SK-N-SH (cell line): ENCODE results near the gene ANKS6. TPM values are rescaled to one million over a fixed set of nuclear protein-coding genes. Genes with fewer than 3 reads are reported as not detected.

Experiments
- CTCF ChIA-PET: fragments of 300-600, 350-600 bp; formaldehyde crosslinking; extraction: SDS; loops from one replicate; lab custom pipeline; 2021; lab: Yijun Ruan, JAX
- POLR2A ChIA-PET: fragments of 350-600 bp; sonication (Branson Sonifier 250); formaldehyde crosslinking; extraction: SDS; loops from one replicate; lab custom pipeline; 2020; ENCODE audit warnings: antibody characterized with exemption, inconsistent platforms; lab: Yijun Ruan, JAX
- DNase-seq: peaks from one replicate; pipeline ENCODE4 v3.0.0; 2012
- H2AFZ ChIP-seq: fragments of 200-600 bp; sonication (generic); 2 replicates; pipeline ENCODE4 v1.8.1; 2016; ENCODE audit warnings: antibody characterized with exemption, mild to moderate bottlenecking, low read depth
- H3F3A ChIP-seq: fragments of 200-600 bp; sonication (generic); replicated peaks from 2 replicates; pipeline ENCODE3; 2016; ENCODE audit warnings: antibody characterized with exemption, mild to moderate bottlenecking; ENCODE audit not compliant: insufficient read depth
- H3K27ac ChIP-seq, 2 experiments: fragments of 200-500 bp in 1 of 2; fragments of 200-600 bp in 1 of 2; sonication (Bioruptor generic) in 1 of 2; sonication (generic), shearing (Covaris generic) in 1 of 2; 2 replicates each; pipeline versions ENCODE4 v1.5.1 to v1.6.1; 2014 to 2016; ENCODE audit warnings: low read depth in 2 of 2, inconsistent platforms in 1 of 2, low read length in 1 of 2, mild to moderate bottlenecking in 1 of 2, mixed read lengths in 1 of 2
- H3K27me3 ChIP-seq: fragments of 200-600 bp; sonication (generic), shearing (Covaris generic); 2 replicates; pipeline ENCODE4 v1.6.1; 2016; ENCODE audit warnings: mixed run types; ENCODE audit not compliant: insufficient read depth
- H3K36me3 ChIP-seq, 2 experiments: fragments of 200-500 bp in 1 of 2; fragments of 200-600 bp in 1 of 2; sonication (Bioruptor generic) in 1 of 2; sonication (generic) in 1 of 2; replicated peaks in 1 of 2; 2 replicates each; pipeline versions ENCODE3 to v1.5.1; 2014 to 2016; ENCODE audit warnings: low read length in 1 of 2, mild to moderate bottlenecking in 1 of 2; ENCODE audit not compliant: insufficient read depth in 2 of 2, control insufficient read depth in 1 of 2
- H3K4me1 ChIP-seq, 2 experiments: fragments of 200-500 bp in 1 of 2; fragments of 200-600 bp in 1 of 2; sonication (Bioruptor generic) in 1 of 2; sonication (generic), shearing (Covaris generic) in 1 of 2; 2 replicates each; pipeline versions ENCODE4 v1.5.1 to v1.6.1; 2014 to 2016; ENCODE audit warnings: low read depth in 1 of 2, low read length in 1 of 2, mixed run types in 1 of 2; ENCODE audit not compliant: insufficient read depth in 2 of 2, control insufficient read depth in 1 of 2
- H3K4me2 ChIP-seq: fragments of 200-600 bp; sonication (generic), shearing (Covaris generic); 2 replicates; pipeline ENCODE4 v1.6.1; 2017; ENCODE audit warnings: mixed run types
- H3K4me3 ChIP-seq, 2 experiments: fragments of 200-500 bp in 1 of 2; fragments of 200-600 bp in 1 of 2; sonication (Bioruptor generic) in 1 of 2; sonication (generic), shearing (Covaris generic) in 1 of 2; 2 replicates each; pipeline versions ENCODE4 v1.5.1 to v1.8.1; 2014 to 2016; ENCODE audit warnings: low read depth in 2 of 2, inconsistent platforms in 1 of 2, low read length in 1 of 2, mild to moderate bottlenecking in 1 of 2, mixed read lengths in 1 of 2, moderate library complexity in 1 of 2
- H3K79me2 ChIP-seq: fragments of 200-600 bp; sonication (generic); 2 replicates; pipeline ENCODE4 v1.8.1; 2017; ENCODE audit warnings: mild to moderate bottlenecking; ENCODE audit not compliant: insufficient read depth
- H3K9ac ChIP-seq: fragments of 200-600 bp; sonication (generic); 2 replicates; pipeline ENCODE4 v1.6.1; 2017; ENCODE audit warnings: mixed run types
- H3K9me2 ChIP-seq: fragments of 200-600 bp; sonication (generic); 2 replicates; pipeline ENCODE4 v1.6.1; 2017; ENCODE audit warnings: mixed run types
- H3K9me3 ChIP-seq: fragments of 200-600 bp; sonication (generic); 2 replicates; pipeline ENCODE4 v1.6.1; 2017; ENCODE audit warnings: mixed run types, mild to moderate bottlenecking, moderate library complexity
- H4K20me1 ChIP-seq: fragments of 200-600 bp; sonication (generic); 2 replicates; pipeline ENCODE4 v1.6.1; 2017; ENCODE audit warnings: mild to moderate bottlenecking, mixed run types; ENCODE audit not compliant: insufficient read depth
- CHD2 ChIP-seq: fragments of 150-350 bp; IDR thresholded peaks from 2 replicates; pipeline ENCODE4 v1.6.1; 2018; ENCODE audit warnings: low read length; ENCODE audit not compliant: partially characterized antibody
- EP300 ChIP-seq, 2 experiments: IDR thresholded peaks; 2 replicates each; pipeline versions ENCODE4 v1.4.0 to v1.6.1; 2012; ENCODE audit warnings: borderline replicate concordance in 1 of 2, low read depth in 1 of 2, low read length in 1 of 2
- GATA2 ChIP-seq: sonication (generic); formaldehyde crosslinking; IDR thresholded peaks from 2 replicates; pipeline ENCODE4 v1.5.0; 2020; ENCODE audit warnings: mild to moderate bottlenecking, missing genetic modification reagents
- PBX3 ChIP-seq: IDR thresholded peaks from 2 replicates; pipeline ENCODE4; 2012
- REST ChIP-seq: IDR thresholded peaks from 2 replicates; pipeline ENCODE4 v1.6.1; 2012; ENCODE audit warnings: mild to moderate bottlenecking, low read depth, low read length, moderate library complexity
- SMC3 ChIP-seq: IDR thresholded peaks from 2 replicates; pipeline ENCODE4 v1.6.1; 2012; ENCODE audit warnings: low read depth, low read length, improper control_type of control experiment
- USF1 ChIP-seq: IDR thresholded peaks from 2 replicates; pipeline ENCODE4 v1.4.0; 2012; ENCODE audit warnings: low read depth, borderline replicate concordance
- WGBS: methylation state at CpG from one replicate; pipeline ENCODE4 v1.1.6; 2017; ENCODE audit warnings: low lambda C conversion rate; 5-methylcytosine and 5-hydroxymethylcytosine counted together
- polyA plus RNA-seq, 3 experiments: library from polyadenylated mRNA; depleted of rRNA; stranded (reverse); fragments of >200 nt; gene quantifications; 2 replicates each; pipeline ENCODE4 v1.2.3, GENCODE V29; 2012
- TF ChIP-seq, protein P1 (sequence below): fragments of 150-350 bp; IDR thresholded peaks from 2 replicates; pipeline ENCODE4 v1.6.1; 2016; ENCODE audit warnings: mild to moderate bottlenecking, low read depth, low read length
- TF ChIP-seq, protein P2 (sequence below): fragments of 150-350 bp; IDR thresholded peaks from 2 replicates; pipeline ENCODE4 v1.6.1; 2017; ENCODE audit warnings: antibody characterized with exemption, low read length, low read depth, borderline replicate concordance

ANKS6 gene
- polyA plus RNA-seq, 1 of the 3 experiments (the other 2 are of a cell fraction) = 29.3 TPM

DNA sequence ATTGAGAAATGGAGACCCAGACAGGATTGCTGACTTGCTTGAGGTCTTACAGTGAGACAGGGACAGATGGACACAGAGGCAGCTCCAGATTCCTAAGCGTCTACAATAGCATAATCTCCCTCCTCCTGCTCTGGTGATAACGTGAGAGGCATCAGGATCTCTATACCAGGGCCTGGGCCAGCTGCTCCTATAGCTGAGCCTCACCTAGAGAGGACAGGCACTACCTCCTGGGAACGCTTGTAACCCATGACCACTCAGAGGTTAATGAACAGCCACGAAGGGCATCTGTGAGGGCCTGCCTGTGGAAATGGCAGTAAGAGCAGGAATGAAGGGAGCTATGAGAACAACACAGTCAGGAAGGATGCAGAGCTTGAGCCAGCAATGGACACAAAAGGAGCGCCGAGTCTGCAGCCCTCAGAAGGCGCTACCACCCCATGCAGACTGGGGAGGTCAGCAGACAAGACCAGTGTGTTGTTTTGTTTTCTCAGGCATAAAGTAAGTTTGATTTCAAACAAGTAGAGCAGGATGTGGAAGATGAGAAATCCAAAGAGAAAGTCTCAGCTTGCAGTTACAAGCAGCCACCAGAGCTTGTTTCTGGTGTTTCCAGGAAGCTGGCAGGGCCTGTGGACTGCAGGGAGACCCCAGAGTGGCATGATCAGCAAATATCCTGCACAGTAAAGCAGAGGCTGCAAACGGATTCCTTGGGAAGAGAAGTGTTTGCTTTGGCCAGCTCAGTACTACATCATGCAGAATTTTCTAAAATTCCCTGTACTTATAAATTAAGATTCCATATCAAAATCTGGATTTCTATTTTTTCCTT is 17.4 kb downstream of the ANKS6 start:
- H3K27me3 ChIP-seq = no peaks in the 10 kb centered on the region
- H3K9ac ChIP-seq = no peak overlapping the region
- no peak overlapping the region for H3K27ac ChIP-seq
- ChIA-PET CTCF (interaction anchor here (1.1 to 12.1 kb wide), 5 partner anchors 12 to 515 kb away, joined by 3 to 198 read pairs (median 8); no protein-coding TSS in a partner anchor), POLR2A (no interaction called here)
- H3K4me2 ChIP-seq = no peak overlapping the region
- H3K79me2 ChIP-seq = no peaks in the 10 kb centered on the region
- TF ChIP-seq PBX3 (no peak), GATA2 (CRISPR knock-in tag) (no peak), REST (no peak), USF1 (no peak), SMC3 (no peak), CHD2 (no peak), EP300 (IDR thresholded peaks at IDR 0.05; ENCODE audit: borderline replicate concordance in 1 of 2, low read depth in 1 of 2, low read length in 1 of 2) (no peak)
- TF ChIP-seq, protein P1, sequence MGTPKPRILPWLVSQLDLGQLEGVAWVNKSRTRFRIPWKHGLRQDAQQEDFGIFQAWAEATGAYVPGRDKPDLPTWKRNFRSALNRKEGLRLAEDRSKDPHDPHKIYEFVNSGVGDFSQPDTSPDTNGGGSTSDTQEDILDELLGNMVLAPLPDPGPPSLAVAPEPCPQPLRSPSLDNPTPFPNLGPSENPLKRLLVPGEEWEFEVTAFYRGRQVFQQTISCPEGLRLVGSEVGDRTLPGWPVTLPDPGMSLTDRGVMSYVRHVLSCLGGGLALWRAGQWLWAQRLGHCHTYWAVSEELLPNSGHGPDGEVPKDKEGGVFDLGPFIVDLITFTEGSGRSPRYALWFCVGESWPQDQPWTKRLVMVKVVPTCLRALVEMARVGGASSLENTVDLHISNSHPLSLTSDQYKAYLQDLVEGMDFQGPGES = no peak
- TF ChIP-seq, protein P2, sequence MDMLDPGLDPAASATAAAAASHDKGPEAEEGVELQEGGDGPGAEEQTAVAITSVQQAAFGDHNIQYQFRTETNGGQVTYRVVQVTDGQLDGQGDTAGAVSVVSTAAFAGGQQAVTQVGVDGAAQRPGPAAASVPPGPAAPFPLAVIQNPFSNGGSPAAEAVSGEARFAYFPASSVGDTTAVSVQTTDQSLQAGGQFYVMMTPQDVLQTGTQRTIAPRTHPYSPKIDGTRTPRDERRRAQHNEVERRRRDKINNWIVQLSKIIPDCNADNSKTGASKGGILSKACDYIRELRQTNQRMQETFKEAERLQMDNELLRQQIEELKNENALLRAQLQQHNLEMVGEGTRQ = no peak
- H3K9me3 ChIP-seq = no peaks in the 10 kb centered on the region
- no peak overlapping the region for H3K4me3 ChIP-seq
- no peaks in the 10 kb centered on the region for H3K4me1 ChIP-seq
- no peak for DNase-seq
- H3K9me2 ChIP-seq = no peaks in the 10 kb centered on the region
- 87% methylated on average over 8 of the region's 8 CpGs for WGBS
- peaks cover 4% of the 10 kb centered on the region for H3F3A ChIP-seq
- H3K36me3 ChIP-seq = peaks cover 8 to 13% of the 10 kb centered on the region in 2 experiments
- H4K20me1 ChIP-seq = no peaks in the 10 kb centered on the region
- H2AFZ ChIP-seq = no peak overlapping the region
